HuH-7 (cell line): Measurements from ENCODE around the gene ZBTB33.

Source experiments
- DNase-seq: peaks from one replicate; pipeline ENCODE4 v3.0.0; 2011; ENCODE audit warnings: low spot score

Gene ZBTB33

GRCh38 chrX:120250522-120251271, at the start of gene ZBTB33:
ZBTB33 (plus strand) TSS chrX:120250812; CDS start chrX:120253416, 2,604 bp downstream.
- peak; percentile 65 for DNase-seq

GRCh38 chrX:120200851-120201250, 49.8 kb upstream of the ZBTB33 start:
- no peak for DNase-seq

DNA sequence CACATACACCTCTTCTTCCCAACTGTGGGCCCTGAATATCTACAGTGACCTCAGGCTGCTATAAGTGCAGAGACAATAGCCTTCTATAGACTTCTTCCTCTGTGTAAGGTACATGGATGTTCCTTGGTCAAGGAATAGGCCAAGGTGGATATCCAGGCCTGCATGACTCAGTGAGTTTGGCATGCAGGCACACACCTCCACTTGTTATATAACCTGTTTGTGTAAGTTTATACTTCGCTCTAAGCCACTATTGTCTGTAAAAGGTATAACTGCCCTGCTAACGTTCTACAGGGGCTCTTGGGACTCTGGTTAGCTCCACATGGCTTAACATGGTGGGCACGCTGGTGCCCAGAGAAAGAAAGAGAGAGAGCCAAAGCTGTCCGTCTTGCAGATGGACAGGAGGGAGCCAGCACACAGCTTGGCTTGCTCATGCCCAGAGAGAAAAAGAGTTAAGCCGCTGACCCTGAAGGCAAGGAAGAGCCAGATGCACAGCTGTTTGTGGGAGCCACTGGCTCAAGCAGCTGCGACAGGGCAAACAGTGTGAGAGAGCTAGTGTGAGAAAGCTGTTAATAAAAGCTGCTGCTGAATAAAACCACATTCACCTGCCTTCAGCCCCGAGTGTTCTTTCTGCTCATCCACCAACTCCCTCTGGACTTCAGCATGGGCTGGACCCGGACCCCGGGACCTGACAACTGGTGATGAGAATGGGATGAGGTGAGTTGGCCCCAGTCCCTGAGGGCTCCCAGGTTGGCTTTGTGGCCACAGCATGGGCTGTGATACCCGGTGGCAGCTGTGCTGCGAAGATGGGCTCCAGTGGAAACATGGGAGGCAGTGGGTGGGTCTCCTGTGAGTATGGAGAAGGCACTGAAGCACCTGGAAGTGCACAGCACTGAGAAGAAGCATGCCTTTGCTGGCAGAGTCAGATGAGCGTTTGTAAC, 44.5 kb upstream of the ZBTB33 start:
- DNase-seq, result no peak

GRCh38 chrX:120207009-120207605, 43.5 kb upstream of the ZBTB33 start:
- DNase-seq, result no peak

- DNase-seq, result peak; percentile 60
Measured at GRCh38 chrX:120213438-120214265, 37.0 kb upstream of the ZBTB33 start.

GRCh38 chrX:120223374-120223773, 27.2 kb upstream of the ZBTB33 start:
- no peak for DNase-seq

DNA sequence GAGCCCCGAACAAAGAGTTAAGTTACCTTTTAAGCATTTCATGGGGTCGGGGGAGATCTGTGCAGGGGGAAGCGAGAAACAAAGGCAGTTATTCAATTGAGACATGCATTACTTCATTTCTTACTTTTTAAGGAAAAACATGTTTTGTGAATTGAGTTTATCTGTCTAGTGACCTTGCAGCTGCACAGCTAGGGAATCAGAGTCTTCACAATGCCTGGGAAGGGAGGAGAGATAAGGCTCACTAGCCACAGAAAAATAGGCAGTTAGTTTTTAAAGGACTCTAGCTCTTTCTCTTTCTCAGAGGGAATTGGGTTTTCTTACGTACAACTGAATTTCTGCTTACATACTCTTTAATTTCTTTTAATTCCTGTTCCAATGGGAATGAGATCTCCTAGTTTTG, 26.2 kb upstream of the ZBTB33 start:
- DNase-seq, result no peak

DNA sequence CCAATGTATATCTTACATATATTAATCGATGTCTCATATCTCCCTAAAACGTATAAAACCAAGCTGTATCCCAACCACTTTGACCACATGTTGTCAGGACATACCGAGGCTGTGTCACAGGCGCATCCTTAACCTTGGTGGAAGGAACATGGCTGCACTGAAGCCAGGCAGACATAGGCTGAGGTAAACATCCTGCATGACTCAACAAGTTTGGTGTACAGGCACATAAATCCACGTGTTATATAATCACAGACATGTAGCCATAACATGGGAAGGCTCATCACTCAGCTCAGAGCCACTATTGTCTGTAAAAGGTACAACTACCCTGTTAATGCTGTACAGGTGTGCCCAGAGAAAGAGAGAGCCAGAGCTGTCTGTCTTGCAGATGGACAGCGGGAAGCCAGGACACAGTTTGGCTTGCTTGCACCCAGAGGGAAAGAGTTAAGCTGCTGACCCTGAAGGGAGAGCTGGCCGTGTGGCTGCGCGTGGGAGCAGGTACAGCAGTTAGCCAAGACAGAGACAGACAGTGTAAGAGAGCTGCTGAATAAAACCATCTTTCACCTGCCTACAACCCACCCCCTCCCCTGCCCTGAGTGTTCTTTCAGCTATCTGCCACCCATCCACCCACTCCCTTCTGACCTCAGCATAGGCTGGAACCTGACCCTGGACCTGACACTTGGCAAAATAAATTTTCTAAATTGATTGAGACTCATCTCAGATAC, 22.3 kb upstream of the ZBTB33 start:
- no peak for DNase-seq

- DNase-seq, result no peak
Measured at GRCh38 chrX:120235284-120235683, 15.3 kb upstream of the ZBTB33 start.

DNA sequence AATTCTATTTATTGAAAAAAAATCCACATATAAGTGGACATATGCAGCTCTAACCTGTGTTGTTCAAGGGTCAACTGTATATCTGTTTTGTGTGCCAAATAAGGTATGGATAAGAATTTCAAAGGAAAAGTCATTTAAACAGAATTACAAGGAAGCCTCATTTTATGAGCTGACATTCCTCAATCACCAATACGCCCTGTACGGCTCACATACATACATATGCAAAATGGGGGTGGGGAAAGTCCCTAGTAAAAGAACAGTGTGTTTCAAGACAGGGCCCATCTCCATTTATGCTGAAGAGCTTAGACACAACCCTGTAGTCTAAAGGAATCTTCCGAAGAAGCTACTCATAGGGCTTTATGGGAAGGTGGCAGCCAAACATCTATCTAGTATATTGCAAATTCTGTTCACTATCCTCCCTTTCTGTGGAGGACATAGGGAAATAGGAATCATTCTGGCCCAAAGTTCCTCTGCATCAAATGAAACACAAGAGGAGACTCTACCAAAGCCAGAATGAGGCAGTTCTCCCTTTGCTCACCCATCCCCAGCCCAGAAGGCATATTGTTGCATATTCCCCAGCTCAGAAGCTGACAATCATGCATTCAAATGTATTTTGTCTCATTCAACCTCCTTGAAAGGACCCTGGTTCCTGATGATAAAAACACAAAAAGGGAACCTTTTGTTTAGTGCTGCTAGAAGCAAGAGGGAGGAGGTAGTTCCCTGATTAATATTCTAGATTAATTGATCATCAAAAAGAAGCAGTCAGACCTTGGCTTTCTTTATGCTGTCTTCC, 13.7 kb upstream of the ZBTB33 start:
- DNase-seq, result no peak

DNA sequence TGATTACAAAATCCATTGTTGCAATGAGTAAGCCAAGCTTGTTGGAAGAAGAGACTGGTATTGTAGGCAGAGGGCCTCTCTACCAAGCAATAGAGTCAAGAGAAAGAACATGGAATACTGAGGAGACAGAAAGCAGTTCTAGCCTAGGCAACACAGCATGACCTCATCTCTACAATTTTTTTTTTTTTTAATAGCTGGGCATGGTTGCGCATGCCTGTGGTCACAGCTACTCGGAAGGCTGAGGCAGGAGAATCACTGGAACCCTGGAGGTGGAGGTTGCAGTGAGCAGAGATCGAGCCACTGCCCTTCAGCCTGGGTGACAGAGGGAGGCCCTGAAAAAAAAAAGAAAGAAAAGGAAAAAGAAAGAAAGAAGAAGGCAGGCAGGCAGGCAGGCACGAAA, 11.7 kb upstream of the ZBTB33 start:
- DNase-seq, result no peak

GRCh38 chrX:120242813-120243212, 7.8 kb upstream of the ZBTB33 start:
- DNase-seq, result no peak

GRCh38 chrX:120244395-120244734, 6.2 kb upstream of the ZBTB33 start:
- no peak for DNase-seq

GRCh38 chrX:120244735-120245498, 5.7 kb upstream of the ZBTB33 start:
- peak; percentile 53 for DNase-seq

DNA sequence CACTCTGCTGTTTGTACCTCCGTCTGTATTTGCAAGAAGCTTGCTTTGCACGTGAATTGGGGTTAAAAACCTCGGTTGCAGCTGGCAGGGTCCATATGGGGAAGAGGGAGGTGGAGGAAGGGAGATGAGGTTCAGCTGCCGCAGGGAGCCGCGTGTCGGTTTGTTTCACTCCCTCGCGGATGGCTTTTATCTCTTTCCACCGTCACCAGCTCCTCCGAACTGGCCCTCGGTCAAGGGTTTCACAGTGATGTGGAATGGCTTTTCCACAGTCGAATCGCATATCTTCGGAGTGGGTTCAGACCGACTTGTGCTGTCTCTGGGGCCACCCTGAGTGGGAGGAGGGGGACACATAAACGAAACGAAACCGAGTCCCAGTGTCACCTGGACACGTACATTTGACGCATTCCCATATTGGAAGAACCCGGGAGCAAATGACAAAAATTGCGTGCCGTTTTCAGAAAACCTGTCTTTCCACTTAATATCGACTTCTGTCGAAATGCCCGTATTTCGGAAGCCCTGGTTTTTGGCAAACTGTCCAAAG, 929 bp downstream of the ZBTB33 start:
- peak; percentile 38 for DNase-seq

DNA sequence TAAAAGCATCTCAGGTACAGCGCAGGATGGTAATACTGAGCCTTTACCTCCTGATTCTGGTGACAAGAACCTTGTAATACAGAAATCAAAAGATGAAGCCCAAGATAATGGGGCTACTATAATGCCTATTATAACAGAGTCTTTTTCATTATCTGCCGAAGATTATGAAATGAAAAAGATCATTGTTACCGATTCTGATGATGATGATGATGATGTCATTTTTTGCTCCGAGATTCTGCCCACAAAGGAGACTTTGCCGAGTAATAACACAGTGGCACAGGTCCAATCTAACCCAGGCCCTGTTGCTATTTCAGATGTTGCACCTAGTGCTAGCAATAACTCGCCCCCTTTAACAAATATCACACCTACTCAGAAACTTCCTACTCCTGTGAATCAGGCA, 3.2 kb downstream of the ZBTB33 start:
- DNase-seq, result no peak

DNA sequence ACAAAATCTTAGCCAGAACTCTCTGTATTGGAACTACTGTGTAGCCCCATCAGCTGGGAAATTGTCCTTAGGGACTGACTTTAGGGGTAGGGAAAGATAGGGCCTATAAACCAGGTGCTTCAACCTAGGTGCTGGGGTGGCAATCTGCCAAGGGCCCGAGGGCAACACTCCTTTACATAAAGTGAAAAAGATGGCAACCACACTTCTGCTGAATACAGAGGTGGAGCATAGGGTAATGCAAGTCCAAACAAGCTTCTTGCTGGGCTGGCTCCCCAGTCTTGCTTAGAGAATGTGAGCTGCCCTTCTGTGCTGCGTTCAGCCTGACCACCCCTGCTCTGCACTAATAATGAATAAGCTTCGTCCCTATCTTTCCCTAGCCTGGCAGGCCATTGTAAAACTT, 9.8 kb downstream of the ZBTB33 start:
- no peak for DNase-seq

GRCh38 chrX:120262859-120263708, 12.5 kb downstream of the ZBTB33 start:
- DNase-seq, result no peak
